Measurements from ENCODE around the gene ERF.

DNA sequence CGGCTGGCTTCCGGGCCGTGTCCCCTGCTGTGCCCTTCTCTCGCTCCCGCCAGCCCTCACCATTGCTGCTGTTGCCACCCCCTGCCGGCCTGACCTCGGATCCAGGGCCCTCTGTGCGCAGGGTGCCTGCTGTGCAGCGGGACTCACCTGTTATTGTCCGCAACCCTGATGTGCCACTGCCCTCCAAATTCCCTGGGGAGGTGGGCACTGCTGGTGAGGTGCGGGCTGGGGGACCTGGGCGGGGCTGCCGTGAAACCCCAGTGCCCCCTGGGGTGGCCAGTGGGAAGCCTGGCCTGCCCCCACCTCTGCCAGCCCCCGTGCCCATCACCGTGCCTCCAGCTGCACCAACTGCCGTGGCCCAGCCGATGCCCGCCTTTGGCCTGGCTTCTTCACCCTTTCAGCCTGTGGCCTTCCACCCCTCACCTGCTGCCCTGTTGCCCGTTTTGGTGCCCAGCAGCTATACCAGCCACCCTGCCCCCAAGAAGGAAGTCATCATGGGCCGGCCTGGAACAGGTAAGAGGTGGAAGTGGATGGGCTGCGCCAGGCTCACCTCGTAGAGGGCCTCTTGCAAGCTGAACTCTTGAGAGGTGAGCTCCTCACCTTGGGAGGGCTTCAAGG is 19.2 kb upstream of the ERF start:
- TF ChIP-seq EZH2 (IDR thresholded peaks at IDR 0.05; ENCODE audit: insufficient read depth, poor library complexity, severe bottlenecking): no peak
- no peak for TF ChIP-seq EZH2phosphoT487 (IDR thresholded peaks at IDR 0.05; ENCODE audit: insufficient read depth, low read depth)

Measured in GM23248 (cell line).